Gastrocnemius medialis (tissue), 4 donors: ENCODE data around the gene SLC25A23. TPM values are rescaled to one million over a fixed set of nuclear protein-coding genes. Genes with fewer than 3 reads are reported as not detected.

Source experiments
- ATAC-seq, 2 donors: fragments of 150-250 bp; one replicate each; pipeline ENCODE4 v1.9.1; 2016
- DNase-seq, 2 donors: peaks; one replicate each; pipeline ENCODE4 v3.0.0-alpha.2; 2019
- H3K27ac ChIP-seq, 4 donors: fragments of 200-600 bp; sonication (generic); 1 replicate in 1 of 4; 2 replicates in 3 of 4; pipeline ENCODE4 v1.5.1; 2016 to 2018; ENCODE audit warnings: mild to moderate bottlenecking in 2 of 4, moderate library complexity in 1 of 4
- H3K27me3 ChIP-seq, 3 donors: fragments of 200-600 bp; sonication (generic) in 2 of 3; 1 replicate in 1 of 3; 2 replicates in 2 of 3; pipeline versions ENCODE4 v1.5.1 to v1.6.0; 2016 to 2019; ENCODE audit warnings: mild to moderate bottlenecking in 1 of 3, moderate library complexity in 1 of 3
- H3K36me3 ChIP-seq, 2 donors: fragments of 200-600 bp; sonication (generic) in 1 of 2; one replicate each; pipeline ENCODE4 v1.5.1; 2017 to 2018
- H3K4me1 ChIP-seq, 2 donors: fragments of 200-600 bp; sonication (generic) in 1 of 2; one replicate each; pipeline ENCODE4 v1.5.1; 2016 to 2017; ENCODE audit warnings: mild to moderate bottlenecking in 2 of 2
- H3K4me3 ChIP-seq, 4 donors: fragments of 200-600 bp; sonication (generic) in 3 of 4; 1 replicate in 1 of 4; 2 replicates in 3 of 4; pipeline ENCODE4 v1.5.1; 2016 to 2019; ENCODE audit warnings: mild to moderate bottlenecking in 2 of 4
- H3K9me3 ChIP-seq, 3 donors: fragments of 200-600 bp; sonication (generic) in 2 of 3; 1 replicate in 1 of 3; 2 replicates in 2 of 3; pipeline ENCODE4 v1.5.1; 2016 to 2019
- CTCF ChIP-seq, 5 experiments: fragments of 450-650 bp in 3 of 5; fragments of 200-600 bp in 2 of 5; sonication (generic) in 2 of 5; IDR thresholded peaks in 4 of 5; conservative IDR thresholded peaks in 1 of 5; 1 replicate in 4 of 5; 2 replicates in 1 of 5; pipeline ENCODE4 v1.5.1; 2016 to 2019; ENCODE audit warnings: antibody characterized with exemption in 5 of 5, mild to moderate bottlenecking in 3 of 5, moderate library complexity in 3 of 5
- POLR2A ChIP-seq, 2 donors: fragments of 450-650 bp; IDR thresholded peaks; one replicate each; pipeline ENCODE4 v1.6.1; 2017; ENCODE audit warnings: antibody characterized with exemption in 2 of 2, mild to moderate bottlenecking in 2 of 2, moderate library complexity in 2 of 2
- in situ Hi-C, 4 donors: fragments of 200-750 bp; cut with MboI; loops; one replicate each; pipeline versions ENCODE4 v1.15.0 to v1.8.0; 2017; ENCODE audit warnings: low sequenced_read_pairs in 4 of 4
- intact Hi-C: fragments of 100-400 bp; cut with DNase I; formaldehyde crosslinking; loops from one replicate; pipeline ENCODE4 v1.15.1; 2023; ENCODE audit warnings: low total_unique reads
- total RNA-seq, 4 donors: library from RNA; depleted of rRNA; stranded (reverse); fragments of >200 nt; gene quantifications; one replicate each; pipeline versions ENCODE4 v1.1.0 to v1.2.3, GENCODE V29; 2016

SLC25A23 gene
- total RNA-seq, 4 donors from 2014 or later: 61.7 to 73.6 (median 65.0) TPM

- TF ChIP-seq CTCF (IDR thresholded peaks at IDR 0.05 in 4 of 5, conservative IDR thresholded peaks at IDR 0.05 in 1 of 5): no peak
- TF ChIP-seq POLR2A (IDR thresholded peaks at IDR 0.05): no peak
- H3K36me3 ChIP-seq: no peaks in the 10 kb centered on the region
- H3K27ac ChIP-seq: no peak overlapping the region
- in situ Hi-C loops (no loop called here), intact Hi-C loops (no loop called here)
- H3K27me3 ChIP-seq: peaks cover 17 to 22% (median 19%) of the 10 kb centered on the region in 3 donors
- no peaks in the 10 kb centered on the region for H3K4me1 ChIP-seq
- no peaks in the 10 kb centered on the region for H3K9me3 ChIP-seq
- ATAC-seq: no peak
- DNase-seq: no peak
- H3K4me3 ChIP-seq: no peak overlapping the region
Measured at GRCh38 chr19:6471076-6471475, 11.5 kb upstream of the SLC25A23 start.

- H3K4me3 ChIP-seq: no peak overlapping the region
- peaks cover 11 to 15% (median 14%) of the 10 kb centered on the region in 3 donors for H3K27me3 ChIP-seq
- H3K27ac ChIP-seq: no peak overlapping the region
- intact Hi-C loops (no loop called here), in situ Hi-C loops (no loop called here)
- DNase-seq (no peak), ATAC-seq (no peak)
- no peaks in the 10 kb centered on the region for H3K36me3 ChIP-seq
- H3K4me1 ChIP-seq: no peaks in the 10 kb centered on the region
- H3K9me3 ChIP-seq: no peaks in the 10 kb centered on the region
- TF ChIP-seq POLR2A (IDR thresholded peaks at IDR 0.05): no peak
- no peak for TF ChIP-seq CTCF (IDR thresholded peaks at IDR 0.05 in 4 of 5, conservative IDR thresholded peaks at IDR 0.05 in 1 of 5)
Measured at GRCh38 chr19:6470173-6470572, 10.6 kb upstream of the SLC25A23 start.

GRCh38 chr19:6467384-6467783 lies 7.8 kb upstream of the SLC25A23 start:
- H3K27me3 ChIP-seq: peaks cover 22 to 27% (median 22%) of the 10 kb centered on the region in 3 donors
- TF ChIP-seq CTCF (IDR thresholded peaks at IDR 0.05 in 4 of 5, conservative IDR thresholded peaks at IDR 0.05 in 1 of 5) (no peak), POLR2A (IDR thresholded peaks at IDR 0.05) (no peak)
- H3K4me1 ChIP-seq: no peaks in the 10 kb centered on the region
- DNase-seq (no peak), ATAC-seq (no peak)
- no peaks in the 10 kb centered on the region for H3K9me3 ChIP-seq
- intact Hi-C loops (no loop called here), in situ Hi-C loops (no loop called here)
- no peak overlapping the region for H3K4me3 ChIP-seq
- H3K36me3 ChIP-seq: no peaks in the 10 kb centered on the region
- no peak overlapping the region for H3K27ac ChIP-seq

- no peak for TF ChIP-seq CTCF (IDR thresholded peaks at IDR 0.05 in 4 of 5, conservative IDR thresholded peaks at IDR 0.05 in 1 of 5)
- TF ChIP-seq POLR2A (IDR thresholded peaks at IDR 0.05): no peak
- no peaks in the 10 kb centered on the region for H3K9me3 ChIP-seq
- in situ Hi-C loops (no loop called here), intact Hi-C loops (no loop called here)
- ATAC-seq (no peak), DNase-seq (no peak)
- no peaks in the 10 kb centered on the region for H3K4me1 ChIP-seq
- H3K4me3 ChIP-seq: no peak overlapping the region
- no peaks in the 10 kb centered on the region for H3K36me3 ChIP-seq
- no peak overlapping the region for H3K27ac ChIP-seq
- H3K27me3 ChIP-seq: peaks cover 22 to 27% (median 23%) of the 10 kb centered on the region in 3 donors
Measured at GRCh38 chr19:6466526-6467248, 7.1 kb upstream of the SLC25A23 start.
